HUES6 (cell line): Measurements from ENCODE around the gene FOXO4.

Experiments used
- H3K27ac ChIP-seq: 2 replicates; pipeline ENCODE4 v1.7.0; 2013; ENCODE audit warnings: low read depth, mild to moderate bottlenecking, low read length, inconsistent platforms
- H3K27me3 ChIP-seq: 2 replicates; pipeline ENCODE4 v1.6.1; 2013; ENCODE audit warnings: low read length; ENCODE audit not compliant: control insufficient read depth, insufficient read depth
- H3K36me3 ChIP-seq: 2 replicates; pipeline ENCODE4 v1.6.1; 2013; ENCODE audit warnings: low read length; ENCODE audit not compliant: control insufficient read depth, insufficient read depth
- H3K4me1 ChIP-seq: 2 replicates; pipeline ENCODE4 v1.6.1; 2013; ENCODE audit warnings: low read length; ENCODE audit not compliant: control insufficient read depth, insufficient read depth
- H3K4me3 ChIP-seq: 2 replicates; pipeline ENCODE4 v1.5.1; 2013; ENCODE audit warnings: low read depth, low read length
- H3K9ac ChIP-seq: one replicate; pipeline ENCODE4 v1.6.1; 2013; ENCODE audit warnings: mild to moderate bottlenecking, low read length
- H3K9me3 ChIP-seq: 2 replicates; pipeline ENCODE4 v1.6.1; 2013; ENCODE audit warnings: low read depth, low read length; ENCODE audit not compliant: control insufficient read depth, insufficient read depth

FOXO4 gene

DNA sequence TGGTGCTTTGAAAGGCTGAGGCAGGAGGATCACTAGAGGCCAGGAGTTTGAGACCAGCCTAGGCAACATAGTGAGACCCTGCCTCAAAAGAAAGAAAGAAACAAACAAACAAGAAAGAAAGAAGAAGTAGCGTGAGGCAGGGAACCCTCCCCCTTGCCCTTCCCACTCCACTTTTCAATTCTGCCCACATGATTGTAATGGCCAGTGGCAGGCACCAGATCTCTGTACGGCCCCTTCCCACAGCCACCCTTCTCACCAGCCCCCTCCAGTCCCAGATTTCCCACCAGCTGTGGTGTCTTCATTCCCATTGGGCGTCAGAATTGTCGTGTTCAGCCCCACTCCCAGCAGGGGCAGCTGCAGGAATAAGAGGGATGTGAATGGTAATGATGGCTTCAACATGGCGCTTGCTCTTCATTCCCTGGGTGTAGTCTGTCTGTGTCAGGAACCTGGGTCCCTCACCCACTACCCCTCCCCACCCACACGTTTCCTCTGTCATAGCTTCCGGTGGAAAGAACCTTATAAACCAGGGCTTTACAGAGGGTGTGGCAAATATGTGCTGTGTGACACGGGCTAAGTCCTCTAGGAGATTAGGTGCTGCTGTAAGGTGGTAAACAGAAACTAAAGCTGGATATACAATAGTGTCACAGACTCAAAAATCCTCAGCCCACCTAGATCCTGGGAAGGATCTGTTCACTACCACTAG lies 15.6 kb downstream of the FOXO4 start, which contains the start of gene IL2RG:
Gene IL2RG, minus strand, starts transcription at position 437 of the 703 bp plus-strand sequence. Its CDS starts 38 bp downstream, at position 399.
- H3K9me3 ChIP-seq, result no peaks in the 10 kb centered on the region; the same call in 1 of the 2 replicates
- H3K4me3 ChIP-seq, result no peak within 1 kb of the TSS
- no peak within 1 kb of the TSS for H3K27ac ChIP-seq

DNA sequence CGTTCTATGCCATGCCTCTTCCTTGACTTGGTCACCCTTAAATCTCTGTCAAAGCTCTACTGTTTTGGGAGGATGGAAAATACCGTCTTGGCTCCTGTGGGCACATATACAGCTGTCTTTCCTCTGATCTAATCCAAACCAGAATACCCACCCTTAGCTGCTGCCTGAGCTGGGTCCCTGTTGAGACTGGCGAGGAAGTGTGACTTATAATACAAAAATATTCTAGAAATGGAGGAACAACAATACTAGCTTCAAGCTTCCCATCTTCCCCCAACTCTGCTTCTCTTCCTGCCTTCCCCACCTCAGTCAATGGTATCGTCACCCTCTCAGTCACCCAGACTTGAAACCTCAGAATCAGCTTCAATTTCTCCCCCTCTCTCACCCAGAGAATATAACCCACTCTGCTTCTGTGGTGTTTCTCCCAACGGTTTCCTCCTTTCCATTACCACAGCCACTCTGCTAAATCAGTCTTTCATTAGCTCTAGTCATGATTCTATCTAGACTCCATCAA lies 16.3 kb downstream of the FOXO4 start:
- Histone ChIP-seq H3K4me3 (no peak overlapping the region), H3K27ac (no peak overlapping the region), H3K4me1 (peaks cover 7% of the 10 kb centered on the region; the same call in 1 of the 2 replicates), H3K9ac (no peak overlapping the region), H3K9me3 (no peaks in the 10 kb centered on the region; the same call in 1 of the 2 replicates), H3K27me3 (peaks cover 78% of the 10 kb centered on the region), H3K36me3 (no peaks in the 10 kb centered on the region)

More for the DNA sequence above, 15.6 kb downstream of the FOXO4 start, which contains the start of gene IL2RG:
- peaks cover 9% of the 10 kb centered on the region; the same call in 1 of the 2 replicates for H3K4me1 ChIP-seq
- no peak within 1 kb of the TSS for H3K9ac ChIP-seq
- peaks cover 81% of the 10 kb centered on the region for H3K27me3 ChIP-seq
- H3K36me3 ChIP-seq, result no peaks in the 10 kb centered on the region

DNA sequence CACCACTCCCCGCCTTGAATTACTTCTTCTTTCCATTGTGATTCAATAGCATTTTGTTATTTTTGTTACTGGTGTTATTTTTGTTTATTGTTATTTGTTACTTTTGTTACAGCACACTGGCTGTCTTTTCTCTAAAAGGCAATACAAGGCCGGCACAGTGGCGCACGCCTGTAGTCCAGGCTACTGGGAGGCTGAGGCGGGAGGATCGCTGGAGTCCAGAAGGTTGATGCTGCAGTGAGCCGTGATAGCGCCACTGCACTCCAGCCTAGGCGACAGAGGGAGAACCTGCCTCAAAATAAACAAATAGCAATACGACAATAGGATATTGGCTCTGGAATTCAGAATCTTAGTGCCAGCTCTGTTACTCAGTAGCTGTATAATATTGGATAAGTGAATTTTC lies 21.7 kb downstream of the FOXO4 start:
- Histone ChIP-seq H3K9ac (no peak overlapping the region), H3K9me3 (peaks cover 3% of the 10 kb centered on the region; the same call in 1 of the 2 replicates)

GRCh38 chrX:71118032-71118984 lies 22.7 kb downstream of the FOXO4 start, which contains the start of gene MED12:
Gene MED12, plus strand, starts transcription at chrX:71118596. Its CDS starts 159 bp downstream, at chrX:71118755.
- Histone ChIP-seq H3K27ac (no peak within 1 kb of the TSS), H3K4me1 (peaks cover 11% of the 10 kb centered on the region), H3K27me3 (peaks cover 64% of the 10 kb centered on the region), H3K4me3 (peak within 1 kb of the TSS; percentile 65), H3K36me3 (peaks cover 34% of the 10 kb centered on the region), H3K9me3 (peaks cover 3% of the 10 kb centered on the region; the same call in 1 of the 2 replicates), H3K9ac (peak within 1 kb of the TSS; percentile 72)

More for the DNA sequence above, 21.7 kb downstream of the FOXO4 start:
- peaks cover 25% of the 10 kb centered on the region for H3K36me3 ChIP-seq
- no peak overlapping the region for H3K27ac ChIP-seq
- peaks cover 11% of the 10 kb centered on the region for H3K4me1 ChIP-seq
- H3K4me3 ChIP-seq, result peak overlapping the region; percentile 65
- peaks cover 69% of the 10 kb centered on the region for H3K27me3 ChIP-seq

DNA sequence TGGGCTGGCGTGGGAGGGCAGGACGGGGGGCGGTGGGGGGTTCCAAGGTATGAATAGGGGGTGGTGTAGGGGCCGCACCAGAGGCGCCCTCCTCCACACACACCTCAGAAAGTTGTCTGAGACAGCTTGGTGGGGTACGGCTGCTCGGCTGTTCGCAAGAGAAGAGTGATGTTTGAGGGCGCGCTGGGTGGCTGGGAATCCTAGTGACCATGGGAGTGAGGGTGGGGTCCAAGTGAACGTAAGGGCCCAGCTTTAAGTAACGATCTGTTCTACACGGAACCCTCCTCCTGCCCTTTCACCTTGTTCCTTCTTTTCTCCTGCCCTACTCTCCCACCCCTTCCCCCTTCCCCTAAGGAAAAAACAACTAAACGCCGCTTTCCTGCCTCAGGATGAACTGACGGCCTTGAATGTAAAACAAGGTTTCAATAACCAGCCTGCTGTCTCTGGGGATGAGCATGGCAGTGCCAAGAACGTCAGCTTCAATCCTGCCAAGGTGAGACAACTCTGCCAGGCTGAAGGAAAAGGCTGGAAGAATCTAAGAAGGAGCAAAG lies 23.4 kb downstream of the FOXO4 start:
- H3K4me3 ChIP-seq, result peak overlapping the region; percentile 65
- H3K9ac ChIP-seq, result peak overlapping the region; percentile 72
- H3K9me3 ChIP-seq, result peaks cover 3% of the 10 kb centered on the region; the same call in 1 of the 2 replicates
- peaks cover 11% of the 10 kb centered on the region for H3K4me1 ChIP-seq
- no peak overlapping the region for H3K27ac ChIP-seq
- H3K27me3 ChIP-seq, result peaks cover 62% of the 10 kb centered on the region
- H3K36me3 ChIP-seq, result peaks cover 42% of the 10 kb centered on the region

- peaks cover 9% of the 10 kb centered on the region; the same call in 1 of the 2 replicates for H3K27me3 ChIP-seq
- H3K4me3 ChIP-seq, result no peak overlapping the region
- H3K27ac ChIP-seq, result no peak overlapping the region
- H3K36me3 ChIP-seq, result peaks cover 86% of the 10 kb centered on the region
- peaks cover 6% of the 10 kb centered on the region; the same call in 1 of the 2 replicates for H3K4me1 ChIP-seq
- peaks cover 20% of the 10 kb centered on the region; the same call in 1 of the 2 replicates for H3K9me3 ChIP-seq
- H3K9ac ChIP-seq, result no peak overlapping the region
Observed at GRCh38 chrX:71128166-71128833, 32.6 kb downstream of the FOXO4 start.

DNA sequence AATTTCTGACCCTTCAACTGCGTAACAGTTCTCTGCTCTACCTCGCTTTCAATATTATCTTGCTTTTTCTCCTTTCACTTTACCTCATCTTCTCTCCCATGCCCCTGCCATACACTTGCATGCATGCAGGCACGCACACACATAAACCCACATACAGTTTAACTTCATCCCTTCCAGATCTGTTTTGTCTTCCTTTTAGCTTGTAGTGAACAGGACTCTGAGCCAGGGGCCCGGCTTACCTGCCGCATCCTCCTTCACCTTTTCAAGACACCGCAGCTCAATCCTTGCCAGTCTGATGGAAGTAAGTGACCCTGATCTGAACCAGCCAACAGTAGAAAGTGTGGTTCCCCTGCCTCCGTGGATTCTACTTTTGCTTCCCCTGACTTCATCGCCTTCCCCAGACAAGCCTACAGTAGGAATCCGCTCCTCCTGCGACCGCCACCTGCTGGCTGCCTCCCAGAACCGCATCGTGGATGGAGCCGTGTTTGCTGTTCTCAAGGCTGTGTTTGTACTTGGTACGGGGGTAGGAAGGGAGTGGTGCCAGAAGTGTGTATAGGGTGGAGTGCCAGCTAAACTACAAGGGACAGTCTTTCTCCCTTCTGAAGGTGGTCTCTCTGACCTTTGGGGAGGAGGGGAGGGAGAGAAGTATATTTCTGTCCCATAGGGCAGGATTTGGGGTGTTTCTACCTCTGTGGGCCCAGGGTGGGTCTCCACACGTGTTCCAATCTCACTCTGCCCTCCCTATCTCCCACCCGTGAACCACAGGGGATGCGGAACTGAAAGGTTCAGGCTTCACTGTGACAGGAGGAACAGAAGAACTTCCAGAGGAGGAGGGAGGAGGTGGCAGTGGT lies 33.5 kb downstream of the FOXO4 start:
- no peak overlapping the region for H3K4me3 ChIP-seq
- H3K9ac ChIP-seq, result no peak overlapping the region
- H3K27ac ChIP-seq, result no peak overlapping the region
- peaks cover 4% of the 10 kb centered on the region; the same call in 1 of the 2 replicates for H3K27me3 ChIP-seq
- peaks cover 77% of the 10 kb centered on the region for H3K36me3 ChIP-seq
- H3K4me1 ChIP-seq, result peaks cover 6% of the 10 kb centered on the region; the same call in 1 of the 2 replicates
- peaks cover 20% of the 10 kb centered on the region; the same call in 1 of the 2 replicates for H3K9me3 ChIP-seq

- H3K9me3 ChIP-seq, result peaks cover 12% of the 10 kb centered on the region; the same call in 1 of the 2 replicates
- H3K4me1 ChIP-seq, result peaks cover 6% of the 10 kb centered on the region; the same call in 1 of the 2 replicates
- H3K4me3 ChIP-seq, result no peak overlapping the region
- no peaks in the 10 kb centered on the region; the same call in 1 of the 2 replicates for H3K27me3 ChIP-seq
- peaks cover 72% of the 10 kb centered on the region for H3K36me3 ChIP-seq
- H3K9ac ChIP-seq, result no peak overlapping the region
- H3K27ac ChIP-seq, result no peak overlapping the region
Observed at GRCh38 chrX:71131510-71131909, 35.9 kb downstream of the FOXO4 start.

- peaks cover 13% of the 10 kb centered on the region for H3K27me3 ChIP-seq
Observed at GRCh38 chrX:71140440-71140839, 44.8 kb downstream of the FOXO4 start.

More at GRCh38 chrX:71140440-71140839, 44.8 kb downstream of the FOXO4 start:
- no peak overlapping the region for H3K4me3 ChIP-seq
- no peak overlapping the region for H3K9ac ChIP-seq
- no peak overlapping the region for H3K27ac ChIP-seq
- peaks cover 18% of the 10 kb centered on the region; the same call in 1 of the 2 replicates for H3K9me3 ChIP-seq
- peaks cover 43% of the 10 kb centered on the region for H3K36me3 ChIP-seq
- H3K4me1 ChIP-seq, result no peaks in the 10 kb centered on the region; the same call in 1 of the 2 replicates
